ENCODE results near the gene TMEM52. TPM values are rescaled to one million over a fixed set of nuclear protein-coding genes. Genes with fewer than 3 reads are reported as not detected.

TMEM52 gene
- total and polyA plus RNA-seq, 2 of the 13 experiments (the other 11 are each of a cell fraction or from before 2014, with no cell fraction given): 13.2 to 18.7 TPM

- TF ChIP-seq MAZ (IDR thresholded peaks at IDR 0.05; ENCODE audit: borderline replicate concordance, low read depth, low read length) (peak; percentile 55; the same call in 1 of the 2 replicates), MAZ (CRISPR knock-in tag; IDR thresholded peaks at IDR 0.05; ENCODE audit: low read depth) (peak; percentile 87), ZNF619 (CRISPR knock-in tag; IDR thresholded peaks at IDR 0.05) (no peak), KAT2B (IDR thresholded peaks at IDR 0.05; ENCODE audit: borderline replicate concordance, low read depth, low read length) (no peak), PRMT3 (CRISPR knock-in tag; IDR thresholded peaks at IDR 0.05; ENCODE audit: borderline replicate concordance, low read depth) (0 out of 2 replicates have a peak, but pooled peaks have one; percentile 85), PTBP1 (IDR thresholded peaks at IDR 0.05; ENCODE audit: low read depth, low read length, poor library complexity, severe bottlenecking) (peak; percentile 74), PLRG1 (conservative IDR thresholded peaks at IDR 0.05) (no peak), ZZZ3 (CRISPR knock-in tag; IDR thresholded peaks at IDR 0.05; ENCODE audit: borderline replicate concordance) (peak; percentile 25; the same call in 1 of the 2 replicates), ZXDC (CRISPR knock-in tag; IDR thresholded peaks at IDR 0.05) (peak; percentile 37; the same call in 1 of the 2 replicates), ZNF691 (CRISPR knock-in tag; IDR thresholded peaks at IDR 0.05; ENCODE audit: borderline replicate concordance, low read depth) (peak; percentile 75), GATAD2A (CRISPR knock-in tag; IDR thresholded peaks at IDR 0.05) (peak; percentile 82), ZNF382 (CRISPR knock-in tag; IDR thresholded peaks at IDR 0.05; ENCODE audit: borderline replicate concordance) (no peak), SALL1 (CRISPR knock-in tag; IDR thresholded peaks at IDR 0.05) (peak; percentile 83), ZNF780A (CRISPR knock-in tag; IDR thresholded peaks at IDR 0.05) (no peak), TEAD3 (CRISPR knock-in tag; optimal IDR thresholded peaks at IDR 0.05; ENCODE audit: borderline replicate concordance) (no peak), ZNF503 (CRISPR knock-in tag; IDR thresholded peaks at IDR 0.05) (peak; percentile 78; the same call in 1 of the 2 replicates), MED1 (CRISPR knock-in tag; IDR thresholded peaks at IDR 0.05) (peak; percentile 93), CENPX (CRISPR knock-in tag; IDR thresholded peaks at IDR 0.05) (no peak), ZNF501 (CRISPR knock-in tag; IDR thresholded peaks at IDR 0.05) (peak; percentile 37; the same call in 1 of the 2 replicates), HDAC2 (CRISPR knock-in tag; IDR thresholded peaks at IDR 0.05) (peak; percentile 93), HNRNPLL (IDR thresholded peaks at IDR 0.05; ENCODE audit: low read depth, low read length, poor library complexity, severe bottlenecking) (peak; percentile 51), ZNF576 (CRISPR knock-in tag; IDR thresholded peaks at IDR 0.05) (no peak)
Measured at GRCh38 chr1:1942753-1943656, 23.9 kb upstream of the TMEM52 start (continued).
